ENCODE measurements around the gene KCNIP1.
"Not testable (repeated sequence)": the region's sequence is repeated elsewhere in the genome, so short reads cannot be mapped to it uniquely, and the experiment has no call there.

Gene KCNIP1

DNA sequence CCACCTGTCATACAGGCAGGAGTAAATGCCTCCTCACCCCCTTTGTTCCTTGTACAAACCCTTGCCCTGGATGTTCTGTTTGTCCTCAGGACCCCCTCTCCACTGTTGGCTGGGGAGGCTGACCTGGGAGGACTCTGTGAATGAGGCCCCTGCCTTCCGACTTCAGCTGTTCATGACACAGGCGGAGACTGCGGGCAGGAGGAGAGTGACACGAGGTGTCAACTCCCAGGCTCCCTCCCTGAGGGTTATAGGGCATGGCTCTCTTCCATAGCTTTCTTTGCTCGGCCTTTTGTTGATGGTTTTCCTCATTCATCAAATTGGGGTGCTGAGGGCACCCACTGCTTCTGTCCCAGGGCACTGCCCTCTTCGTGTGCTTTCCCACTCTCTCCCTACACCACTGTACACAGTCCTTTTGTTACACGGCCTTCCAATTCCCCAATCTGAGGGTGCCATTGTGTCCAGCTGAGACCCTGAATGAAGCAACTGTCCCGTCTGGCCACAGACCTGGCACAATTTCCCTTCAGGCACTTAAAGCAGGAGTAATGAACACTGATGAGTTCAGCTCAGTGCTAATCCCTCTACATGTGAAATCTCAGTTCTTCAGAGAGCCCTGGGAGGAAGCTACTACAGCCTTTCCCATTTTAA lies 33.8 kb downstream of the KCNIP1 start:
- no peak for DNase-seq (ENCODE audit: low spot score)

DNA sequence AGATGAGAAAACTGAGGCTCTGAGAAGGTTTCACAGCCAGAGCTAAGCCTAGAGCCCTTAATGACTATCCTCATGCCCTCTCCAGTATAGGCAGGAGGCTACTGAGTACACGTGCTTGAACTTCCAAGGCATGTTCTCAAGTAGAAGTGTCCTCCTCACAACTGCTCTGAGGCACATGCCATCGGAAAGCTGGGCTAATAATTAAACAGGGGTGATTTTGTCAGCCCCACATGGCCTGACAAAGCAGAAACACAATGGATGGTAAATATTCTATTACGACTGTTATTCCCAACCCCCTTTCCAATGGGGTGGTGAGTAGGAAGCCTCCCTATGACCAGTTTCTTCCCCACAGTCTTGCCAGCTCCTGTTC lies 34.3 kb downstream of the KCNIP1 start:
- DNase-seq (ENCODE audit: low spot score), result no peak

DNA sequence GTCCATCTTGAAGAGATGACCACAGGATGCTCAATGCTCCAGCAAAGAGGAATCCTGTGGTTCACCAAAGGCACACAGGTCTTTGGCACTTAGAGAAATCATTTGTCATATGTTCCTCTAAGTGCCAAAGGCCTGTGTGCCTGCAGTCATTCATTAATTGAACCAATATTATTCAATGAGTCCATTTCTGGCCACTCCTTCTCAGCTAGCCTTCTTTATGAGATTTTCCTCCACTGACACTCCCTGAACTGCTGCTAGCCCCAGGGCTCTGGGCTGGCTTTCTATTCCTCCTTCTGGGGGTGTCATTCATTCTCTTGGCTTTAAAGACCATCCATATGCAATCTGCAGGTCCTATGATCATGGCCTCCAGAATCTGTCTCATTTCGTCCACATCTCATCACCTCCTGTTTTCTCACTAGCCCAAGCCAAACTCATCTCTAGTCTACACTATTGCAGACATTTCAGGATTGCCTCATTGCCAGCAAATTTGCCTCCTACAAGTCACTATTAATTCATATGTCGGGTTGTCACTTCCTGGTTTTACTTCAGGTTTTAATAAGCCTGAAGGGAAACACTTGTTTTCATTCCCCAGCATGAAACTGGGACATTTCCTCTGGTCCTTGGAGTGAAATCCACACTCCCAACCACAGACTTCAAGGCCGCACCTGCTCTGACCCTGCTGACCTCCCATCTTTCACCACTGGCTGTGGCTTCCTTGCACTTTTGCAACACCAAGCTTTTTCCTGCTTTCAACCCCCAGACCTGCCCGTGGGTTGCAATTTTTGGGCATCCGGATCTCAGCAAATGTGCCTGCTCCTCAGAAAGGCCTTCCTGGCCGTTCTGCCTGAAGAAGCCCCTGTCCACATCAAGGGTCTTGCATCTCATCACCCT lies 35.1 kb downstream of the KCNIP1 start:
- no peak for DNase-seq (ENCODE audit: low spot score)

DNA sequence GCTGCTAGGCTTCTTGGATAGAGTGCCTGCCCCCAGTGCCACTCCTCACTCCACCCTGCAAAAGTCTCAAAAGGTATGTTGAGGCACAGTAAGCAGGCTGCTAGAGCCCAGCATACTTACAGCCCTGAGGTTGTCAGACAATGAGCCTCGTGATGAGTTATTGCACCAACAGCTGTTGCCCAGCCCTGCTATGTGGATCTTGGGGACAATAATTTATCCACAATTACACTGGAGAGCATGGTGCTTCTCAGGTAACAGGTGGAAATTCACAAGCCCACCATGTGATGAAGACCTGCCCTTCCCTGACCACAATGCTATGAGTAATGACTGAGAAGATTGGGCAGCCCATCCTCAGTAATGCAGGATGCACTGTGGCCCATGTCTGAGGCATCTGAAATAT lies 36.5 kb downstream of the KCNIP1 start:
- no peak for DNase-seq (ENCODE audit: low spot score)

DNA sequence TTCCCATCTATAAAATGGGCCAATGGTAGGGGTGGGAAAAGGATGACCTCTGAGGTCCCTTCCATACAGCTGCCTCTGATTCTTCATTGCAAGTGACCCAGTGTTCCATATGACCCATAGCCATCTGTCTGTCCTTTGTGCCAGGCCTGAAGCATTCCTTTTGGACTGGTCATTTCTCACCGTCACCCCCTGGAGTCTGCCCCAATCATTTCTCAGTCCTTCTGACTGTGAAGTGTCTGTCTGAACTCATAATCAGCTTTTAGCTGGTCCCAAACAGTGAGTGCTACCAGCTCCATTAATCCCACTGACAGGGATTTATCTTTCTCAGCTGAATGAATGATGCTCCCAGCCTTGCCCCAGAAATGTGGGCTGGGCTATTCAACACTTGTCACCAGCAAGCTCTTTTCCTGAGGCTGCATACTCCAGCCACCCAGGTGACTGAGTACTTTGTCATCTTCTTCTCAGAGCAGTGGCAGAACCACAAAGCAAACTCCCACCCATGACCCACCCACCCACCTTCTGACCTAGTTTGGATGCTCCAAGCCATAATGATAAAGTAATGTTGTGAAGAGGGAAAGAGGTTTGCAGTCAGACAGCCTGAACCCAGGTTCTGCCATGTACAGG lies 37.4 kb downstream of the KCNIP1 start:
- no peak for DNase-seq (ENCODE audit: low spot score)

DNA sequence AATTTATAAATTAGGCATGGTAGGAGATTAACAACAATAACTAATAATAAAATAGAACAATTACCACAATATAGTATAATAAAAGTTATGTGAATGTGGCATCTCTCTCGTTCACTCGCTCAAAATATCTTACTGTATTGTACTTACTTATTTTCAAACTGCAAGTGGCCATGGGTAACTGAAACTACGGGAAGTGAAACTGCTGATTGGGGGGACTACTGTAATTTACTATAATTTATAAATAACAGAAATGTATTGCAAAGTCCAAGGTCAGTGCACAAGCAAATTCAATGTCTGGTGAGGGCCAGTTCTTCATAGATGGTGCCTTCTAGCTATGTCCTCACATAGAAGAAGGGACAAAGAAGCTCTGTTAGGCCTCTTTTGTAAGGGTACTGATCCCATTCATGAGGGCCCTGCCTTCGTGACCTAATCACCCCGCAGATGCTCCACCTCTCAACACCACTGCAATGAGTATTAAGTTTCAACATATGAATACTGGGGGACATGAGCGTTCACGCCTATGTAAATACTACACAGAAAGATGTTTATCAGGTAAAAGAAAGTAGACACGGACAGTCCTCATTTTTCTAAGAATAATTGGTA lies 39.0 kb downstream of the KCNIP1 start:
- no peak for DNase-seq (ENCODE audit: low spot score)

DNA sequence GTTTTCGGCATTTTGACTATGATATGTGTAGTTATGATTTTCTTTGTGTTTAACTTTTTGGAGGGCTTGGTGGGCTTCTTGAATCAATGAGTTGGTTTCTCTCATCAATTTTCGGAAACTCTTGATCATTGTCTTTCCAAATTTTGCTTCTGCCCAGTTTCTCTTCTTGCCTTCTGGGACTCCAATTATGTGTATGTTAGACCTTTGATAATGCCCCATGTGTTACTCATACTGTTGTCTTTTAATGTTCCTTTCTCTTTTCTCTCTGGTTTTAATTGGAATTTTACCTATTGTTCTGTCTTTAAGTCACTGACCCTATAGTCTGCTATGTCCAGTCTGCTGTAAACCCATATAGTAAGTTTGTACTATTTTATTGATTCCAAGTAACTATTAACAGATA lies 41.5 kb downstream of the KCNIP1 start:
- no peak for DNase-seq (ENCODE audit: low spot score)

DNA sequence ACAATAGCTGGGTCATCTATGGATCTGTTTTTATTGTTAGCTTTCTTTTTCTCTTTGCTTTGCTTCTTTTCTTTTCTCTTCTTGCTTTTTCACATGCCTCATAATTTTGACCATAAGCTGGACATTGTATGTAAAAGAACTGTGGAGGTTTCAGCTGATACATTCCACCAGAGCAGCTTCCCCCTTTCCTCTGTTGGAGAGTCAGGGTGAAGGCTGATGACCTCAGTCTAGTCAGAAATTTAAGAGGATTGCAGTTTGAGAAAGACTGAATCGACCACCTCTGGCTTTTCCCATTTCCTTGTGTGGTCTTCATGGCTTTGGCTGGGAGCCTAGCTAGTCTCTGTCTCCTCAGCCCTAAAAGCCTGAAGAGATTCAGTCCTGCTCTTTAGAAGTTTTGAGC lies 42.0 kb downstream of the KCNIP1 start:
- no peak for DNase-seq (ENCODE audit: low spot score)

DNA sequence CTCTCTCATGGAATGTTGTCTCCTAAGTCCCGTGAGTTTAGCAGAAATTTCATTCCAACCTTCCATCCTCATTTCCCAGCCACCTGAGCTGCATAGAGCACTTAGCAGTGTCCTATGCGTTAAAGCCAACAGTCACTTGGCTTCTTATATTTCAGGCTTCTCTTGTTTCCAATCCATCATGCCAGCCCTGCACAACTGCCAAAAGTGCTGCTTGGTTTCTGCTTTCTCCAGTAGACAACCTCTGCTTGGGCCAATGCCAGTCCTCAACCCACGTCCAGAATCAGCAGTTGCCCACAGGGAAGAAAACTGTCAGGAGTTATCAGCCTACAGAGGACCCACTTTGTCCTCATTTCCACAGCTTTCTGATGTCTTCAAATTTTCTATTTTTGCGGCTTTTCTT lies 42.5 kb downstream of the KCNIP1 start:
- no peak for DNase-seq (ENCODE audit: low spot score)

DNA sequence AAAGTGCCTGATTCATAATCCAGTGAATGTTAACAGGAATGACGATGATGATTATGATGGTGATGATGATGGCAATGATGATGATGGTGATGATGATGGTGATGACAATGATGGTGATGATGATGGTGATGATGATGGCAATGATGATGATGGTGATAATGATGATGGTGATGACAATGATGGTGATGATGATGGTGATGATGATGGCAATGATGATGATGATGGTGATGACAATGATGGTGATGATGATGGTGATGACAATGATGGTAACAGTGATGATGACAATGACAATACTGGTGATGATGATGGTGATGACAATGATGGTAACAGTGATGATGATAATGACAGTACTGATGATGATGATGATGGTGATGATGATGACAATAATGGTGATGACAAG lies 46.6 kb downstream of the KCNIP1 start:
- not testable (repeated sequence) for DNase-seq (ENCODE audit: low spot score)

DNA sequence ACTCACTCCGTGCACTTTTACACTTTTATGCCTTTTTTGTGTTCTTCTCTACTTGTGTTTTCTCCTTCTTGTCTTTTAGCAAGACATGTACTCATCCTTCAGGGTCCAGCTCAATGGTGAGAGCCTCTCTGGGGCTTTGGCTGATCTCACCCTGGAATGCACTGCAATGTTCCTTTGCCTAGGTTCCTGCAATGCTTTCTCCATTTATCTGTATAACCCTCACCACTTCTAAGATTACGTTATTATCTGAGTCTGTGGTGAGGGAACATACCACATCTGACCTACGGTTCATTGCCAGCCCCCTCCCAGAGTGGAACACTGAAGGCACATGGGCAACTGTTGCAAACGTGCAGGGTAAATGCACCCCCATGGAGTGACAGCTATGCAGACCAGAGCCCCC lies 47.3 kb downstream of the KCNIP1 start:
- no peak for DNase-seq (ENCODE audit: low spot score)

DNA sequence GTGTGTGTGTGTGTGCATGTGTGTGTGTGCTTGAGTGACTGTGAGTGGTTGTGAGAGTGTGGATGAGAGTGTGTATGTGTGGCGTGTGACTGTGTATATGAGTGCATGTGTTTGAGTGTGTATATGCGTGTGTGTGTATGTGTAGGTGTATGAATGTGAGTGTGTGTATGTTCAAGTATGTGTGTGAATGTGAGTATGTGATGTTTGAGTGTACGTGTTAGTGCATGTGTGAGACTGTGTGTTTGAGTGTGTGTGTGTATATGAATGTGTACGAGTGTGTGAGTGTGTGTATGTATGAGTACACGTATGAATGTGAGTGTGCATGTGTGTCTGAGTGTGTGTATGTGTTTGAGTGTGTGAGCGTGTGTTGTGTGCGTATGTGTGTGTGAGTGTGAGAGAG lies 47.8 kb downstream of the KCNIP1 start:
- DNase-seq (ENCODE audit: low spot score), result no peak

DNA sequence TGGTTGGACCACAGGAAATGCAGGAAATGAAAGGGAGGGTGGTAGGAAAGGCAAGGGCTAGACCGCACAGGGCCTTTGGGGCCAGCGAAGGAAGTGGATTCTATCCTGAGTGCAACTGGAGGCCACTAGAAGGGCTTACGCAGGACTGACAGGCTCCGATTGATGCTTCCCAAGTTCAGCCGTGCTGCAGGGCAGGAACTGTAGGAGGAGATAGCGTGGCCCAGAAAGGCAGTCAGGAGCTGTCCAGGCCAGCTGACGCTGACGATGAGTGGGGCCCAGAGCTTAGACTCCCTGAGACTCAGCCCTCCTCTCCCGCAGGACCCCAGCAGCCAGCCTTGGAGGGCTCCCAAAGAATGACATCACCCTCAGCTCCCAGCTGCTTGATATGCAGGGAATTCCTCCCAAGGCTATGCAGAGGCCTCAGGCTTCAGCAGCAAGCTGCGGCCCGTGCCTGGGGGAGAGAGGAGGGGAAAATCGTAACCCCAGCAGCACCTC lies 48.8 kb downstream of the KCNIP1 start:
- DNase-seq (ENCODE audit: low spot score), result peak; percentile 44

DNA sequence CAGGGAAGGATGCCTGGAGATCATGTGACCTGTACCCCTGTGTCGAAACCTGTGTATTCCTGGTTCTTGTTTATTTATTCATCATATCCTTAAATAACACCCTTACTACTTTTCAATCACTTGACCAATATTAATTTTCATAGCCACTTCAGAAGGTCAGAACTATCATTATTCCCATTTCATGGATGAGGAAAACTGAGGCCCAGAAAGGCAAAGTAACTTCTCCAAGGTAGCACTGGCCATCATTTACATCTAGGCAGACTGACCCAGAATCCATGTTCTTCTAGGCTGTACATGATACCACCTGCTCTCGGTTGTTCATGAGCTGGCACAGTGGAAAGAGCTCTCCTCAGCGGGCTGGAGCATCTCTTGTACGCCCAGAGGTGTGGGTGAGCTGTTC lies 49.4 kb downstream of the KCNIP1 start:
- DNase-seq (ENCODE audit: low spot score), result no peak

DNA sequence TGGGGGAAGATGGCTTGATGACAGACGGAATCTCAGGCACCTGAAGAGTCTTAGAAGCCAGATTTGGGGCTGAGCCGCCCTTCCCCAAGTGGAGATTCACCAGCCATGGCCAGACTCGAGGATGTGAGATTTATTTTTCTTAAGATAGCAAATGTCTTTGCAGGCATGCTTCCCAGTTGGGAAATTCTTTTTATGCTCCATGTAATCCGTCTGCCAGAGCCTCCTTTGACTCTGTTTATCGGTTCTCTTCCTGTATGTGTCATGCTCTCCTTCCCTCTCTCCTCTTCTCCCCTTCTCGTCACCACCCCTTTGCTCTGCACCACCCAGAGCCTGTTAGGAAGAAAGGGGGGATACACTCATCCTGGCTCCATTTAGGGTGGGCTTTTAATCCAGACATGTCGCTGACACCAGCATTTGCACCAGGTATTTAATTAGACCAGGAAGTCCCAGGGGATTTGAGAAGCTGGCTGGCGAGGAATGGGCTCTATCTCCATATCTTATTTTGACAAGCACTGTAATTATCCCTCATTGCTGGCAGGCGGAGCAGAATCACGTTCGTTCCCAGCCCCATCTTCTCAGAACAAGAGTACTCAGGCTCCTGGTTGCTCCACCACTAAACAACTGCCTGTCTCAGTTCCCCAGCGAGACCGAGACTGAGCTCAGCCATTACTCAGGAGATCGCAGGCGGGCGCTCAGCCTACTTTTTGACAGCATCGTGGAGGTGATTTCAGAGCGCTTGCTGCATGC lies 50.9 kb downstream of the KCNIP1 start:
- no peak for DNase-seq (ENCODE audit: low spot score)

DNA sequence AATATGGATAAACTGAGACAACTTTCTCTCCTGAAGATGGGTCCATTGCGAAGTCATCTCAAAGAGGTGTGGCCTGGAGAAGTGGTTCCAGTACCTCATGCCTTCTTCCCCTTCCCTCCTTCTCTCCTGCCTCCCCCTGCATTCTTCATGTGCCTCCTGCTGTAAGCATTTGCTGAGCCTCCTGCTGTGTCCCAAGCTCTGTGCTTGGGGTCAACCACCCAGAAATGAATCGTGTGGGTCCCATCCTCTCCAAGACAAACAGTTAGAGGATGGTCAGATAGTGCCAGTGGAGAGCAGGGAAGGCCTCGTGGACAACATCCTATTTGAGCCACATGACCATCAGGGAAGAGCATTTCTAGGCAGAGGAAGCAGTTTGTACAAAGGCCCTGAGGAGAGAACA lies 53.5 kb downstream of the KCNIP1 start:
- DNase-seq (ENCODE audit: low spot score), result no peak

DNA sequence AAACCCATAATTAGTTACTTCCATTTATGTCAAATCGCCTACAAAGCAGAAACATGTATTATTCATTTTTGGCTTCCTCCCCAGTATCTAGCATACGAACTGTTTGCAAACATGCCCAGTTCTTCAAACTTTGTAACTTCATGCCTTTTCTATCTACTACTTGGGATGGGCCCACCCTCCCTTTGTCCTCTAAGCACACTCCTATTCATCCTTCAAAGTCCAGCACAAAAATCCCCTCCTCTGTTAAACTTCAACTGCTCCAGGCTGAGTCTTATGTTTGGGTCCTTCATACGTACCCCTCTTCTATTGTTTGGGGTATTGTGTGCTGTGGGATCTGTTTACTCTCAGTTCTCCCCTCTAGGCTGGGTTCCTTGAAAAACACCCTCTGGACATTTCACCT lies 55.5 kb downstream of the KCNIP1 start:
- no peak for DNase-seq (ENCODE audit: low spot score)

DNA sequence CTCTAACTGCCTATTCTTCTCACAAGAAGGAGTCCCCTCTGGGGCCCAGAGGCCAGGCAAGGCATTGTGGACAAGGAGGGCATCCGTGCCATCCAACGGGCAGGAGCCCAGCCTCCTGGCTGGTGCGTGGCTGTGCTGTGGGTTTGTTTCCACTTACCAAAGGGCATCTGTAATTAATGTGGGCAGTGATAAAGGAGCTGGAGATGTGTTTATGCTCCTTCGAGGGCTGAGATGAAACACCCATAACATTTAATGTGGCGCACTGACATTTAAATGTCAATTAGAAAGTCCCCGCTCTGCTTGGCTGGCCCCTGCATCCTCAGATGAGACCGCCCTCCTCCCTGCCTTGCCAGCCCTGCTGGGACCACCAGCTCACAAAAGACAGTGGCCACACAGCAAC lies 57.1 kb downstream of the KCNIP1 start:
- DNase-seq (ENCODE audit: low spot score), result no peak

DNA sequence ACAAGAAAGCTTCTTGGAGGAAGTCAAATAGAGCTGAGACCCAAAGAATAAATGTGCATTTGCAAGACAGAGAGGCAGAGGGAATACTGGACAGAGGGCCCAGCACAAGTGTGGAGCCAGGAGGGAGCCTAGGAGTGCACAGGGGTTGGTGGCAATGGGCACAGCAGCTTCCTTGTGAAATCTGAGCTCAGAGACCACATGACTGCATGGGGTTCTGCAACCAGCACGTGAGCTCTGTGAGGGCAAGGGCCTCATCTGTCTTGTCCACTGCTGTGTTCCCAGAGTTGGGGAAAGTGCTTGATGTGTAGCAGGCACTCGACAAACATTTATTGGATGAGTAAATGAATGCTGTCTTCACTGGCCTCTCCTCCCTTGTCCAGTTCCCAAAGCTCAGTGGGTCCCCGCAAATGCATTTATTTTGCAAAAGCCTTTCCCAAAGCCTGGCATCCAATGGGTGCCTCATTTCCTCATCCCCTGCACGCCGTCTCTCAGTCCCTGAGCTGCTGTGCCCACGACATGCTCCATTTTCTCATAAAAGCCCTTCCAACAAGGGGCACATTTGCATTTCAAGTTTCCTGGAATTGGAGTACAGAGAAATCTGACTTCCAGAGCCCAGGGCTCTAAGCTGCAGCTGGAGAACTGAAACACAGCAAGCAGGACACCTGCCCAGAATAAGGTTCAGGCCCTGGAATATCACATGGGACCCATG lies 58.5 kb downstream of the KCNIP1 start:
- DNase-seq (ENCODE audit: low spot score), result no peak

DNA sequence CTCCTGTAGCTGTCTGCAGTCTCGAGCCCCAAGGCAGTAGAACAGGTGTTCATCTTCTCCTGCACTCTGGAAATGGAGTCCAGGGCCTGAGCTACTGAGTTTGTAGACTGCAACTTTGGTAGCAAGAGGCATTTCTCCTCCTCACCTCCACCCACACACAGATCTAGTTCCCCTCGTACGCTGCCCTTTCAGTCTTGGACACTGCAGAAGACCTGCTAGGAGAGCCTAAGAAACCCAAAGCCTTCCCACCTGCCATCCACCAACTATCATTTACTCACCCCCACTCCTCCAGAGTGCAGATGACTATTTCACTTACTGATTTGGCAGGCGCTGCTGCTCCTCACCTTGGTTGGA lies 59.0 kb downstream of the KCNIP1 start:
- no peak for DNase-seq (ENCODE audit: low spot score)

DNA sequence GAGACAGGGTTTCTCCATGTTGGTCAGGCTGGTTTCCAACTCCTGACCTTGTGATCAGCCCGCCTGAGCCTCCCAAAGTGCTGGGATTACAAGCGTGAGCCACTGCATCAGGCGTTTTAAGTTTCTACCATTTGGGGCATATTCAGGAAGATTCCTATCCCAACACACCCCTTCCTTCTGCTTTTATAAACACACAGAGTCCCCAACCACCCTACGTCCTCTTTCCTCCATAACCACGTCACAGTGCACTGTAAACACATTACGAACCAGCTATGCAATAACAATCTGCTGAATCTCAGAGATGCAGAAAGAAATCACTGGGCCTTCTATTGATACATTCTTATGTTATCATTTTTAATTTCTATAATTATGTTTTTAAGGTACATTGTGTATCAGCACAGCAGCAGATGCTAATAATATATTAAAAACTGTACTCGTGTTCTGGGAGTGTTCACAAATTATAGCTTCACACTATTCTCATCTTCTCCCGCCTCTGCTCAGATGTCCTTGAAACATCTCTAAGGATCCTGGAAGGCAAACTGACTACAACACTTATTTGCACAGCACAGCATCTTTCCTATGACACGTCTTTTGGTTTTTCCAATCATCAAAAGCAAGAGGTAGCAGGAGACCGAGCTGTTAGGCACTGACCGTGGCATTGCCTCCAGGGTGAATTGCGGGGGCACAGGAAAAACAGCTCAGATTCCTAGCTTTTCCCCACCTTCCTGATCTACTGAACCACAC lies 60.2 kb downstream of the KCNIP1 start:
- no peak for DNase-seq (ENCODE audit: low spot score)
